Stomach (tissue), 9 donors: ENCODE measurements around the gene SPSB4. TPM values are rescaled to one million over a fixed set of nuclear protein-coding genes. Genes with fewer than 3 reads are reported as not detected.

Experiments
- DNase-seq, 2 donors: peaks; one replicate each; pipeline versions ENCODE4 v3.0.0 to v3.0.0-alpha.2; 2013 to 2019
- H3K27ac ChIP-seq, 5 donors: fragments of 200-600 bp in 4 of 5; sonication (generic) in 4 of 5; one replicate each; pipeline ENCODE4 v1.5.1; 2013 to 2019; ENCODE audit warnings: mild to moderate bottlenecking in 1 of 5, moderate library complexity in 1 of 5
- H3K27me3 ChIP-seq, 3 donors: fragments of 200-600 bp; sonication (generic); one replicate each; pipeline ENCODE4 v1.5.1; 2017 to 2019; ENCODE audit warnings: mixed run types in 1 of 3
- H3K36me3 ChIP-seq, 4 donors: fragments of 200-600 bp; sonication (generic); 1 replicate in 3 of 4; 2 replicates in 1 of 4; pipeline ENCODE4 v1.5.1; 2016 to 2019
- H3K4me1 ChIP-seq, 4 donors: fragments of 200-600 bp; sonication (generic); one replicate each; pipeline ENCODE4 v1.5.1; 2016 to 2019
- H3K4me3 ChIP-seq, 4 donors: fragments of 200-600 bp; sonication (generic) in 3 of 4; one replicate each; pipeline ENCODE4 v1.5.1; 2016 to 2019; ENCODE audit warnings: mild to moderate bottlenecking in 1 of 4
- H3K9me3 ChIP-seq, 4 donors: fragments of 200-600 bp; sonication (generic); one replicate each; pipeline ENCODE4 v1.5.1; 2016 to 2019
- EP300 ChIP-seq: sonication (generic); formaldehyde crosslinking; IDR thresholded peaks from one replicate; pipeline ENCODE4 v1.6.1; 2017; ENCODE audit warnings: antibody characterized with exemption
- POLR2A ChIP-seq, 4 donors: fragments of 450-650 bp; IDR thresholded peaks; one replicate each; pipeline ENCODE4 v1.6.1; 2016; ENCODE audit warnings: antibody characterized with exemption in 4 of 4, control low read depth in 2 of 4, mild to moderate bottlenecking in 1 of 4, moderate library complexity in 1 of 4
- POLR2AphosphoS5 ChIP-seq, 3 donors: sonication (generic); formaldehyde crosslinking; IDR thresholded peaks; one replicate each; pipeline ENCODE4 v1.6.1; 2016; ENCODE audit warnings: antibody characterized with exemption in 3 of 3
- WGBS, 5 donors: extraction: QIAGEN DNeasy Blood & Tissue Kit in 3 of 5; methylation state at CpG; one replicate each; pipeline versions ENCODE4 v1.1.5 to v1.1.7; 2013 to 2018; 5-methylcytosine and 5-hydroxymethylcytosine counted together
- intact Hi-C: fragments of 100-400 bp; cut with DNase I; formaldehyde crosslinking; loops from one replicate; pipeline ENCODE4 v1.15.1; 2023; ENCODE audit warnings: low total_unique reads
- polyA plus RNA-seq, 3 donors: library from polyadenylated mRNA; stranded (reverse); fragments of 200-250 nt; gene quantifications; one replicate each; pipeline ENCODE4 v1.2.3, GENCODE V29; 2013
- total RNA-seq, 5 donors: library from RNA; depleted of rRNA; stranded (reverse); fragments of >200 nt; gene quantifications; one replicate each; pipeline versions ENCODE4 v1.1.0 to v1.2.3, GENCODE V29; 2014 to 2016
- TF ChIP-seq, protein P1 (sequence below), 7 experiments: fragments of 450-650 bp in 4 of 7; fragments of 200-600 bp in 3 of 7; sonication (generic) in 3 of 7; IDR thresholded peaks; one replicate each; pipeline ENCODE4 v1.5.1; 2016 to 2019; ENCODE audit warnings: antibody characterized with exemption in 7 of 7, control low read depth in 2 of 7, mild to moderate bottlenecking in 1 of 7
- donor health status: healthy with polysubstance abuse.
- donor health status: Bipolar disorder and iron deficiency.
- donor health status: healthy.

Gene SPSB4
- total and polyA plus RNA-seq, 8 donors: 0.05 to 2.4 (median 1.8) TPM; not detected in 5

DNA sequence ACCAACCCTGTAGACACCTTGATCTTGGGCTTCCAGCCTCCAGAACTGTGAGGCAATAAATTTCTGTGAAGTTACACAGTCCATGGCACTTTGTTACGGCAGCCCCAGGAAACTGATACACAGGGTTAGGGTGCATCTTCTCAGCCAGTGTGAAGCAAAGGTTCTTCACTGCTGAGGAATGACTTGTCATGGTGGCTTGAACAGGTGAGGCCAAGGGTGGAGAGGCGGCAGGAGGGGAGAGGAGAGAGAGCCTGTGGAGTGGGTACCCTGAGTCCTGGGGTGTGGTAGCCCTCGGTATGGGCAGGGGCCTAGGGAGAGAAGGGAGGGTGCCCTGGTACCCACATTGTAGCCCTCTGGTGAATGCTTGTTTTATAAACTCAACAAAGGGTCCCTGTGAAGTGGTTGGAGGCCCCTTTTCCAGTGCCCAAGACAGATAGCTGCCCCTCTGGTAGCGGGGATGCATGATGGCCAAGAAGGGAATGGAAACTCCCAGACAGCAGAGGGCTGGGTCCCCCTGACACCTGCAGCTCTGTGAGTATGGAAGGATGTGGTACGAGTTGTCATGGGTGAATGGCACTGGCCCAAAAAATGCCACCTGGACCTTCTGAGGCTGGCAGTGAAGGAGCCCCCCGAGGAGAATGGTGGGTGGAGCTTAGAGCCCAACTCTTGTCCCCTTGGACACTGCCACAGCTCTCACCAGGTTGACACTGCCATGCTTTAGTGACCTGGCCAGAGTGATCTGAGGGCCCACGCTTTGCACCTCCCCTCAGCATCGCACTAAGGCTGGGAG is 49.6 kb downstream of the SPSB4 start:
- intact Hi-C loops: loop anchor here (10.0 kb wide), 1 partner anchor 86 kb away; no protein-coding TSS in a partner anchor
- DNase-seq: no peak
- WGBS, 5 donors: 76 to 90% (median 88%) methylated on average over 7 to 8 of the region's 8 CpGs

DNA sequence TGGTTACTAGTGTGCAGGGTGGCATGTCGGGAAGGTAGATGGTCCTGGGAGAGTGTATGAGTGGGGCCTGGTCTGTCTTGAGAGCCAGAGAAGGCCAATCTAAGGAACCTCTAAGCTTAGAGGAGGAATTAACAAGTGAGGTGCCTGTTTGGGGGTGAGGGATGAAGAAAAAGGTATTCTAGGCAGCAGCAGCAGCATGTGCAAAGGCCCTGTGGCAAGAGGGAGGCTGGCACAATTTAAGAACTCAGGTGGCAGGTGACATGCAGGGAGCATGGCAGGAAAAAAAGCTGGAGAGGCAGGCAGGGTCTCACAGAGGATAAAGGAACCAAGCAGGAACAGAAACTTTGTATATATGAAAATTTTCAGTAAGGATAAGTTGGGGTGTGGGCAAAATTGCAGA is 51.2 kb downstream of the SPSB4 start:
- WGBS, 5 donors: 96 to 100% (median 100%) methylated on average over 1 of the region's 1 CpG
- H3K4me3 ChIP-seq: no peak overlapping the region
- H3K27me3 ChIP-seq: no peaks in the 10 kb centered on the region
- TF ChIP-seq POLR2AphosphoS5 (IDR thresholded peaks at IDR 0.05) (no peak), POLR2A (IDR thresholded peaks at IDR 0.05) (no peak), EP300 (no peak)
- TF ChIP-seq, protein P1, sequence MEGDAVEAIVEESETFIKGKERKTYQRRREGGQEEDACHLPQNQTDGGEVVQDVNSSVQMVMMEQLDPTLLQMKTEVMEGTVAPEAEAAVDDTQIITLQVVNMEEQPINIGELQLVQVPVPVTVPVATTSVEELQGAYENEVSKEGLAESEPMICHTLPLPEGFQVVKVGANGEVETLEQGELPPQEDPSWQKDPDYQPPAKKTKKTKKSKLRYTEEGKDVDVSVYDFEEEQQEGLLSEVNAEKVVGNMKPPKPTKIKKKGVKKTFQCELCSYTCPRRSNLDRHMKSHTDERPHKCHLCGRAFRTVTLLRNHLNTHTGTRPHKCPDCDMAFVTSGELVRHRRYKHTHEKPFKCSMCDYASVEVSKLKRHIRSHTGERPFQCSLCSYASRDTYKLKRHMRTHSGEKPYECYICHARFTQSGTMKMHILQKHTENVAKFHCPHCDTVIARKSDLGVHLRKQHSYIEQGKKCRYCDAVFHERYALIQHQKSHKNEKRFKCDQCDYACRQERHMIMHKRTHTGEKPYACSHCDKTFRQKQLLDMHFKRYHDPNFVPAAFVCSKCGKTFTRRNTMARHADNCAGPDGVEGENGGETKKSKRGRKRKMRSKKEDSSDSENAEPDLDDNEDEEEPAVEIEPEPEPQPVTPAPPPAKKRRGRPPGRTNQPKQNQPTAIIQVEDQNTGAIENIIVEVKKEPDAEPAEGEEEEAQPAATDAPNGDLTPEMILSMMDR (IDR thresholded peaks at IDR 0.05): no peak
- no peaks in the 10 kb centered on the region for H3K4me1 ChIP-seq
- intact Hi-C loops: loop anchor here (10.0 kb wide), 1 partner anchor 88 kb away; no protein-coding TSS in a partner anchor
- no peak for DNase-seq
- no peaks in the 10 kb centered on the region for H3K36me3 ChIP-seq
- no peak overlapping the region for H3K27ac ChIP-seq
- no peaks in the 10 kb centered on the region for H3K9me3 ChIP-seq

More for the DNA sequence above, 49.6 kb downstream of the SPSB4 start:
- Histone ChIP-seq H3K4me3 (no peak overlapping the region), H3K27ac (no peak overlapping the region), H3K36me3 (no peaks in the 10 kb centered on the region), H3K27me3 (no peaks in the 10 kb centered on the region), H3K4me1 (peaks cover 0 to under 1% (median 0%) of the 10 kb centered on the region in 4 donors), H3K9me3 (no peaks in the 10 kb centered on the region)
- no peak for TF ChIP-seq POLR2AphosphoS5 (IDR thresholded peaks at IDR 0.05)
- TF ChIP-seq POLR2A (IDR thresholded peaks at IDR 0.05): no peak
- TF ChIP-seq, protein P1 (IDR thresholded peaks at IDR 0.05): no peak

DNA sequence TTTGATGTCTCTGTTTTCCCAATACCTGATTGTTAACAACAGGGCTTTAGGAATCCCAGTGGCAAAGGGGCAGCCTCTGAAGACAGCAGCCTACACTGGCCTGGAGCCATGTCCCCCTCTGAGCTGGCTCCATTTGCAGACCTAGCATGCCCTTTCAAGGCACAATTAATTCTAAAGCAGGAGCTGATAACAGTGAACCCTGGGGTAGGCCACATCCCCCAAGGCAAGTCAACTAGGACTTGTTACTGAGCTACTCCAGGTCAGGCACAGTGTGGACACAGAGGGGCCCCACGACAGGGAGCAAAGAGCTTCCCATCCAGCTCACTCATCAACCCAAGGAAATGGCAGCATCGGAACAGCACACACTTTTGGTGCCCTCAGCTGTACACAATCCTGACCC is 51.9 kb downstream of the SPSB4 start:
- TF ChIP-seq, protein P1 (IDR thresholded peaks at IDR 0.05): no peak
- no peak for TF ChIP-seq POLR2AphosphoS5 (IDR thresholded peaks at IDR 0.05)
- no peak for TF ChIP-seq POLR2A (IDR thresholded peaks at IDR 0.05)
- no peak for TF ChIP-seq EP300
- 64 to 88% (median 75%) methylated on average over 2 of the region's 2 CpGs for WGBS, 5 donors

DNA sequence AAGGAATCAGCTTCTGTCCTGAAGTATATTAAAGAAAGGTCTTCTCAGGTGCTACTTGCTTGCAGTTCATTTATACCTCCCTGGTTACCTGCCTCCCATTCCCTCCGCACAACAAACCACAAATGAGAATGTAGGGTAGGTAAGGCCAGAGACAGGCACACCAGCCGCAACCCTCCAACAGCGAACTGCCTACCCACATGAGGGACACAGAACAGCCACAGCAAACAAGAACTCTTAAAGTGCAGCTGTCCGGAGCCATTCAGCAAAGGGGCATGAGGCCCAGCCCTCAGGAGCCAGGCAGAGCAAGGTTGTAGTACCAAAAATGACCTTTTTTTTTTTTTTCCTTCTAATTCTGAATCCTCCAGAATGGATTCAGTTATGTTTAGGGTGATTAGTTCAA is 52.4 kb downstream of the SPSB4 start:
- Histone ChIP-seq H3K27ac (no peak overlapping the region), H3K27me3 (no peaks in the 10 kb centered on the region), H3K4me1 (no peaks in the 10 kb centered on the region), H3K9me3 (no peaks in the 10 kb centered on the region), H3K36me3 (no peaks in the 10 kb centered on the region), H3K4me3 (no peak overlapping the region)
- 80 to 96% (median 94%) methylated on average over 4 of the region's 4 CpGs for WGBS, 5 donors
- no peak for TF ChIP-seq EP300
- no peak for TF ChIP-seq POLR2AphosphoS5 (IDR thresholded peaks at IDR 0.05)
- TF ChIP-seq, protein P1 (IDR thresholded peaks at IDR 0.05): no peak
- TF ChIP-seq POLR2A (IDR thresholded peaks at IDR 0.05): no peak
- no peak for DNase-seq
- intact Hi-C loops: loop anchor here (10.0 kb wide), 1 partner anchor 89 kb away; no protein-coding TSS in a partner anchor

More for the DNA sequence above, 51.9 kb downstream of the SPSB4 start:
- intact Hi-C loops: loop anchor here (10.0 kb wide), 1 partner anchor 88 kb away; no protein-coding TSS in a partner anchor
- Histone ChIP-seq H3K27me3 (no peaks in the 10 kb centered on the region), H3K36me3 (no peaks in the 10 kb centered on the region), H3K27ac (no peak overlapping the region), H3K4me3 (no peak overlapping the region), H3K4me1 (no peaks in the 10 kb centered on the region), H3K9me3 (no peaks in the 10 kb centered on the region)
- DNase-seq: no peak
